GM19452 (cell line): ENCODE measurements around the gene FAM118B.
A peak's percentile ranks its signal among the peaks of the same experiment; 100 is the strongest.

ENCODE experiments used
- ATAC-seq: cut with Tn5 transposase; IDR thresholded peaks from one replicate; pipeline ENCODE4 v1.9.1; 2021; ENCODE audit not compliant: unreplicated experiment

The FAM118B gene

DNA sequence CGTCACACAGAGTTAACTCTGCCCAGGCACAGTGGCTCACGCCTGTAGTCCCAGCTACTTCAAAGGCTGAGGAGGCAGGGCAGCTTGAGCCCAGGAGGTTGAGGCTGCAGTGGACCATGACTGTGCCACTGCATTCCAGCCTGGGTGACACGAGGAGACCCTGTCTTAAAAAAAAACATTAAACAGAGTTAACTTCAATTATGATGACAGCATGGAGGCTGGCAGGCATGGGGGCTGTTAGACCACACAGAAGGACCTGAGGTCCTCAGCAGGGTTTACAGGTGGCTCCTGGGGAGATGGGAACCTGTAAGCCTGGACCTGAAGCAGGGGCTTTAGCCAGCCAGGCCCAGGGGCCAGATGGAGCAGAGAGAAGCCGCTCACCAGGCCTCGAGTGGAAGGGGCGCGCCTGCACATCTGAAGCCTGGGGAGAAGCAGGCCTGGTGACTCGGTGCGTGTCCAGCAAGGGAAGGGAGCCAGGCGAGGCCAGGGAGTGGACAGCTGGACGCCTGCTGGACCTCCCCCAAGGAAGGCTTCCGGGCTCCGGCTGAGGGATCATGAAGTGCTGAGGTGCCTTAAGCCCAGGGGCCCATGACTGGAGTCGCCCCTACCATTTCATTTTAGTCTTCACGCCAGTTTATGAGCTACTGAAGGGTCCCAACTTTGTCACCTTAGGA lies 25.4 kb upstream of the FAM118B start:
- ATAC-seq: no peak

GRCh38 chr11:126186708-126187529 lies 24.7 kb upstream of the FAM118B start:
- no peak for ATAC-seq

- ATAC-seq: peak; percentile 89
Measured at GRCh38 chr11:126188332-126189108, 23.1 kb upstream of the FAM118B start.

DNA sequence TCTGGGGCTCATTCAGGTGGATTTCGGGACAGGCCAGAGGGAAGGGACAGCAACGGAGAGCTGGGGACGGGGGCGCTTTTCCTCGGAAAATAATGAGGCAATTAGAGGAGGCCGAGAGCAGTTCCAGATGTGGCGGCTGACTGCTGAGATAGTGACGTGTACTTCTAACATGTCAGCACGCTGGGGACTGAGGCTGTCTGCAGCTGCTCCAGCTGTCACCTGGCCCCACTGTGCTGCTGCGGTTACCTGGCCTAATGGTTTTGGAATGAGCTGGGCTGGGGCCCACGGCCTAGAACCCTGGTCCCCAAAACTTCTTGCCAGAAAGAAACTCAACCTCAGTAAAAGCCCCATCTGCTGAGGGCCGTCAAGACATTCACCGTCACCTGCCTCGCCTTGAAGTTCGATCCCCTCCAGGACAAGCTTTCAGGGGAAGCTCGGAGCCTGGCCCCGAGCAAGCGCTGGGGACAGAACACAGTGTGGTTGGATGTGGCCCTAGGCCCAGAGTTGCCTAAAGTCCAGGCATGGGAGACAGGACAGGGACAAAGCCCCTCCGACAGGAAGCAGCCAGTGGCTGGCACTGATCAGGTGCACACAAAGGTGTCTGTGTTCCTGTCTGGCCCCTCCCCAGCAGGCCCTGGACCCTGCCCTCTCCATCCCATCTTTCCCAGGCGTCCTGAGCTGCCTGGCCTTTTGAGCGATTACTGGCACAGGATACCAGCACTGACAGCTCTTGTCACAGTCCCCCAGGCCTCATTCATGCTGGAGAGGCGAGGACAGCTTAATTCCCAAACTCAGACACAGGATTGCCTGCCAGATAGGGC lies 22.3 kb upstream of the FAM118B start:
- ATAC-seq: no peak

GRCh38 chr11:126190792-126191191 lies 20.8 kb upstream of the FAM118B start:
- no peak for ATAC-seq

GRCh38 chr11:126191379-126192073 lies 20.1 kb upstream of the FAM118B start:
- ATAC-seq: no peak

- no peak for ATAC-seq
Measured at GRCh38 chr11:126192361-126192760, 19.2 kb upstream of the FAM118B start.

DNA sequence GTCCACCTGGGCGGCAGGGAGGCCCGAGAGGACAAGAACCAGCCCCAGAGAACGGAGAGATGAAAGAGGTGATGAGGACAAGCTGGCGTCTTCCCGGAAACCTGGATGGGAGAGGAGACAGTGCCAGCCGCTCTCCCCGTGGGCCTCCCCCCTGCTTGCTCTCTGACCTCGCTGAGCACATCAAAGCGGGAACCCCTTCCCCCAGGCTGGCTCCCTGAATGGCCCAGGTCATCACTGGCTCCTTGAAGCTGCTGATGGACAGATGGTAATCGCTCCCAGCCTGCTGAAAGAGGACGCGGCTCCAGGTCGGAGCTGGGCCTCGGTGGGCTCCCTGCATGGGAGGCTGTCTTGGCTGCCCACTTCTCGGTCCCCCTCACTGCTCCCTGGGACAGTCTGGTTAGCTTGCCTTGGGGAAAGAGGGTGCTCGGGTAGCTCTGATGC lies 18.5 kb upstream of the FAM118B start:
- ATAC-seq: no peak

GRCh38 chr11:126194121-126194543 lies 17.4 kb upstream of the FAM118B start:
- no peak for ATAC-seq

GRCh38 chr11:126195119-126195518 lies 16.5 kb upstream of the FAM118B start:
- no peak for ATAC-seq

DNA sequence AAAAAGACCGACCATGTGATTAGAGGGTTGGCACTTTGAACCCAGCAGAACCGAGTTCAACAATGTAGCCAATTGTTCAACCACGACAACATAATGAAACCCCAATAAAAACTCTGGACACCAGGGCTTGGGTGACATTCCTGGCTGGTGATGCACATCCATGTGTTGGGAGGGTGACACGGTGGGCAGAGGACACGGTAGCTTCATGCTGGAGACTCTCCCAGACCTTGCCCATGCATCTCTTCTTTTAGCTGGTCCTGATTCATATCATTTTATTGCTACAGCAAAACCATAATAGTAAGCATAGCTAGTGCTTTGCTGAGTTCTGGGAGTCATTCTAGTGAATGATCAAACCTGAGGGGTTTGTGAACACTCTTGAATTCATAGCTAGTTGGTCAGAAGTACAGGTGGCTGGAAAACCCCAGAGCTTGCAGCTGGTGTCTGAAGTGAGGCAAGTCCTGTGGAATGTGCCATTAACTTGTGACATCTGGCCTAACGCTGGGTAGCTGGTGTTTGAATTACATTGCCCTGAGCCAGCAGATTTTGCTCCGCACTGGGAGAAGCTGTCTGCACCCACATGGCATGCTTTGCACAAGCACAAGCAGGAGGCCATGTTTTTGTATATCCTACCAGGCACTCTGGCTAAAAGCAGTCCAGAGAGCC lies 14.2 kb upstream of the FAM118B start:
- ATAC-seq: no peak

GRCh38 chr11:126198648-126199047 lies 12.9 kb upstream of the FAM118B start:
- ATAC-seq: no peak

DNA sequence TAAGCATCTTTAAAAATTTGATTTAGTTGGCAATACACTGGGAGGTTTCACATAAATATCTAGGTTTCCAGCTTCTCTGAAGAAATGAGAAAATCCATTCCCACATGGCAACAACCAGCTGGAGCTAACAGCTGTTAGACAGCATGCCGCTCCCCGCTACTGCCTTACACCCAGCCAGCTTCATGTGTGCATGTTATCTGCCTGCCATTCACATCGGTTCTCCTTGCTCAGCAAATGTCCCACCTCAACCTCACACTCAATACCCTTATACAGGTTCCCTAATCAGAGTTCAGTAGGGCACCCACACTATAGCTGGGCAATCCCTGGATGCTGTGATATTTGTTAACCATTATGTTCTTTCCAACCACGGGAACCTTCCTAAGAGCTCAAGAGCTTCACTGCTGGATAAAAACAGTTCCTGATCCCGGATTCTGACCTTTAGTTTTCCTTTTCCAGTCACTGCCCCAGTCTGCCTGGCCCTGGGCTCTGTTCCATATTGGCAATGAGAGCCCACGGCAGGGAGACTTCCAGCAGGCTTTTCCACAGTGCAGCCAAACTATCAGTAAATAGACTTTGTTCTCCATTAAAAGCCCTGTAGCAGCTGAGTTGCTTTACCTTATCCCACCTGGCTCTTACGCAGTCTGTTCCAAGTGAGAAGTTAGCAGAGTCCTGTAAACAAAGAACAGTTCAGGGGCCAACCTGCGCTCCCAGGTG lies 8.8 kb upstream of the FAM118B start:
- no peak for ATAC-seq

DNA sequence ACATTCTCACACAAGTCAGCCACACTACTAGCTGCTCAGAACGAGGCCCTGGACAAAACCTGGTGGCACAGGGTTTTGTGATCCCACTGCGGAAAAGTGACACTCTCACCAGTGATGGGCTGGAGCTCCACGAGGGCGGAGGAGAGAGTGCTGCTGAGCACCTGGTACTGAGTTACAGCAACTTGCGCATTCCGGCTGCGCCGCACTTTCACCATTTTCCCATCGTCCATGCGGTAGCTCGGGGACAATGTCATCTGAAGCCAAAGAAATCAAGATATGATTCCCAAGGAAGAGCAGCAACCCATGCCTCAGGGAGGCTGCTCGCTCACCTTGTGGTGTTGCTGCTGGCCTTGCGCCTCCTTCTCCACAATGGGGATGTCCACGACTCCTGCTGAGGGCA lies 6.2 kb upstream of the FAM118B start:
- no peak for ATAC-seq

DNA sequence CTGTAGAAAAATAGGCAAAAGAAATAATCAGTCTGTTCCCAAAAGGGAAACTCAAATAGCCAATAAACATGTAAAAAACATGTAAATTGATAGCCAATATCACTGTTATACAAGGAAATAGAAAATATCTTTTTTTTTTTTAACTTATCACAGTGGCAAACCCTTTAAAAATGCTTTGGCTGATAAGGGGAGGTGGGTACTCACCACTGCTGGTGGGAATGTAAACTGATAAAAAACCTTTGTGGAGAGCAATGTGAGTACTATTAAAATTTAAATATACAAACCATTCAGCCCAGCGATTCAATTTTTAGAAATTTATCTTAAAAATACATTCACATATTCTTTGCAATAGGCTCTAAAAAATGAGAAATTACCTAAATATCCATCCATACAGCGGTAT lies 3.7 kb upstream of the FAM118B start:
- ATAC-seq: no peak

DNA sequence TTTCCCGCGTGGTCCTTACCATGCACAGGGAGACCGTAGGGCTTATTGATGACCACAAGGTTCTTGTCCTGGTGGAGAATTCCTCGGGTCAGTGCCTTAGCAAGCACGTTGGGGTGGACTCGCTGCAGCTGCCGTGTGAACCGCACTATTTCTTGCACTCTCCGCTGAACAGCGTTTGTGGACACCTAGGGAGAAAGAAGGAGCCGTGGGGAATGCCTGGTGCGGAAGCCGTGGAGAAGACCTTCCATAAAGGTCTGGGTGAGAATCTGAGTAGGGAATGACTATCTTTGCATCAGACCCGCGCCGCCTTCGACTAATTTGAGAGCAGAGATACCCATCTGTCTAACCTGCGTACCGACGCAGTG lies 729 bp upstream of the FAM118B start:
- ATAC-seq: no peak

GRCh38 chr11:126212089-126212660 lies 593 bp downstream of the FAM118B start:
- ATAC-seq: peak; percentile 2

- no peak for ATAC-seq
Measured at GRCh38 chr11:126214441-126214840, 2.9 kb downstream of the FAM118B start.

DNA sequence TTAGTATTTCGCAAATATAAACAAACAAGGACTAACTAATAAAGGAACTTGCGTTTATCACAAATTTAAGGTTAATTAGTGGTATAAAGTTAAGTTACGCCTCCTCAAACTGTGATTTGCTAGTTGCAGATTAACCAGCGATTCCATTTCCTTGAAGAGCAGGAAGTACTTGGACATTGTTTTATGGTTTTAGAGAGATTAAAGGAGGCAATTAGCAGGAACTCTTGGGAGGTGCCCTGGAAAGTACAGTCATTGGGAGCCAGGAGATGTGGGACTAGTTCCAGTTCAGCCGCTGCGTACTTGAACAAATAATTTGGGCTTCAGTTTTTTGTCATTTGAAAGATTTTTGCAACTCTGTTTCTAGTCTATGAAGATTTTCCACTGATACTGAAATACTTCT lies 3.3 kb downstream of the FAM118B start:
- ATAC-seq: no peak
